PFSK-1 (cell line): ENCODE data around the gene ALDH16A1.

Experiments used
- POLR2AphosphoS5 ChIP-seq: IDR thresholded peaks from 2 replicates; pipeline ENCODE4 v1.6.1; 2012; ENCODE audit warnings: low read depth, mild to moderate bottlenecking, control low read depth, low read length, moderate library complexity
- REST ChIP-seq, 2 experiments: IDR thresholded peaks; 2 replicates each; pipeline versions ENCODE4 v1.6.1 to v1.8.0; 2011 to 2012; ENCODE audit warnings: low read depth in 2 of 2, low read length in 2 of 2, control low read depth in 1 of 2, inconsistent platforms in 1 of 2, mild to moderate bottlenecking in 1 of 2, moderate library complexity in 1 of 2; ENCODE audit not compliant: insufficient read depth in 1 of 2
- SIN3A ChIP-seq: IDR thresholded peaks from 2 replicates; pipeline ENCODE4 v1.6.1; 2012; ENCODE audit warnings: mild to moderate bottlenecking, low read length, moderate library complexity, borderline replicate concordance; ENCODE audit not compliant: insufficient read depth
- TAF1 ChIP-seq: IDR thresholded peaks from 2 replicates; pipeline ENCODE4 v1.6.1; 2012; ENCODE audit warnings: low read length, control low read depth, borderline replicate concordance; ENCODE audit not compliant: insufficient read depth

DNA sequence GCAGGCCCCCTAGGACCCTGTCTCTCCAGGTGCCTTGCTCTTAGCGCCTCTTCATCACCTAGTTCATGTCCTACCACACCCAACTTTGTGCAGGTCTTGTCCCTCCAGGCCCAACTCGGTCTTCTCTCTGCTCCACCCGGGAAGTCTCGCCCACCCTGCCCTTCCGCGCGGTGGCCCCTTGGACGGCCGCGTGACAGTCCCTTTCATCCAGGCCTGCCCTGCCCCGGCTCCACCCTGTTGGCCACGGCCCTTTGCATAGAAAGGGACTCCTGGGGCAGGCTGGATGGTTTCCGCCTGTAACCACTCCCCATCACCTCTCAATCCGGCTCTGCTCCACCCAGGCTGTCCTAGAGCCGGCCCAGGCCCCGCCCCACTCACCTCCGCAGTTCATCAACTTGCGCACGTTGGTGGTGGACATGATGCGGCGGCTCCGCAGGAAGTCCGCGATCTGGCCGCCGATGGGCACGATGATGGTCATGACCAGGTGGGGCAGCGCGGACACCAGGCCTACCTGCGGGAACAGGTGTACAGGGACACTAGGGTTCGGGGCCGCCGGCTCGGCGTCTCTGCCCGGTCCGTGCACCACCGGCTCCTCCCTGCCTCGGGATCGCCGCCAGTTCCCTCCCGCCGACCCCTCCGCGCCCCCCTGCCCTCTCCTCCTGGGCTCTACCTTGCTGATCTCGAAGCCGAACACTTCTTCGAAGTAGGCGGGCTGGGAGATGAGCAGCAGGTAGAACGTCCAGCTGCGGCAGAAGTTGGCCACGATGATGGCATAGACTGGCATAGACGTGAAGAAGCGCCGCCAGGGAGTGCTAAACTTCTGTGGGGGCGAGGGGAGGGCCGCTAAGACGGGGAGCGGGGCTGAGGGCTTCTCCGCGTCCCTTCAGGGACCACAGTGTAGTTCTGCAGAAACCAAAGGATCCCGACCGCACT, 20.6 kb upstream of the ALDH16A1 start:
- TF ChIP-seq SIN3A (no peak), TAF1 (no peak), REST (IDR thresholded peaks at IDR 0.05; ENCODE audit: insufficient read depth in 1 of 2, low read depth in 2 of 2, low read length in 2 of 2) (no peak), POLR2AphosphoS5 (no peak)
